ENCODE data around the gene CDC42BPB. TPM values are rescaled to one million over a fixed set of nuclear protein-coding genes. Genes with fewer than 3 reads are reported as not detected.

CDC42BPB gene
- total and polyA plus RNA-seq, 2 of the 4 experiments (the other 2 are of a cell fraction) = 49.1 to 81.4 TPM

- dilution Hi-C loops (cut with HindIII; ENCODE audit: low sequenced_read_pairs, unreplicated experiment) (no loop called here), in situ Hi-C loops (cut with MboI; ENCODE audit: low sequenced_read_pairs) (no loop called here), intact Hi-C loops (cut with micrococcal nuclease) (no loop called here)
- no peak overlapping the region for H3K4me2 ChIP-seq (ENCODE audit: low read depth, low read length)
- no peak overlapping the region for H2BK5ac ChIP-seq (ENCODE audit: low read depth, low read length, poor library complexity, severe bottlenecking)
- H3K9me1 ChIP-seq (ENCODE audit: insufficient read depth, low read length) = no peaks in the 10 kb centered on the region
- H3K4me1 ChIP-seq (ENCODE audit: control insufficient read depth, insufficient read depth, low read length) = peaks cover 12% of the 10 kb centered on the region
- no peaks in the 10 kb centered on the region for H3K79me1 ChIP-seq (ENCODE audit: low read depth in 1 of 2, low read length in 2 of 2)
- H3K4ac ChIP-seq (ENCODE audit: low read depth, low read length) = no peak overlapping the region
- no TSS peak for BruUV-seq (replicated peaks)
- H3K9ac ChIP-seq (ENCODE audit: low read depth, low read length) = no peak overlapping the region
- POLR2A ChIA-PET (ENCODE audit: unreplicated experiment) = no interaction called here
- WGBS, 2 experiments (ENCODE audit: extremely low coverage in 2 of 2, insufficient read length in 1 of 2) = 68% methylated on average over 11 of the region's 13 CpGs; no CpG with 5 or more reads in 1 of the 2 experiments
- H4K91ac ChIP-seq (ENCODE audit: insufficient read depth, low read depth, low read length) = no peak overlapping the region
- H2BK120ac ChIP-seq (ENCODE audit: low read depth, low read length) = no peak overlapping the region
- no peak overlapping the region for H2AFZ ChIP-seq (replicated peaks; ENCODE audit: low read length, poor library complexity)
- H2BK15ac ChIP-seq (ENCODE audit: low read depth, low read length) = no peak overlapping the region
- H3K14ac ChIP-seq (replicated peaks; ENCODE audit: low read depth, low read length) = no peak overlapping the region
- CTCF ChIA-PET = interaction anchor here (0.7 kb wide), 1 partner anchor 102 kb away, joined by 3 read pairs; no protein-coding TSS in a partner anchor
- no peak overlapping the region for H3K18ac ChIP-seq (ENCODE audit: low read depth, low read length)
- H3K27ac ChIP-seq (ENCODE audit: insufficient read depth, low read length) = no peak overlapping the region
- H2AK5ac ChIP-seq (ENCODE audit: low read depth, low read length) = no peak overlapping the region
- H2AK9ac ChIP-seq (replicated peaks; ENCODE audit: low read depth, low read length, poor library complexity) = no peak overlapping the region
- no peak for TF ChIP-seq RCOR1 (IDR thresholded peaks at IDR 0.05; ENCODE audit: insufficient replicate concordance, low read length)
- TF ChIP-seq MAZ (IDR thresholded peaks at IDR 0.05; ENCODE audit: borderline replicate concordance, low read depth, low read length) = no peak
- TF ChIP-seq, protein P1, sequence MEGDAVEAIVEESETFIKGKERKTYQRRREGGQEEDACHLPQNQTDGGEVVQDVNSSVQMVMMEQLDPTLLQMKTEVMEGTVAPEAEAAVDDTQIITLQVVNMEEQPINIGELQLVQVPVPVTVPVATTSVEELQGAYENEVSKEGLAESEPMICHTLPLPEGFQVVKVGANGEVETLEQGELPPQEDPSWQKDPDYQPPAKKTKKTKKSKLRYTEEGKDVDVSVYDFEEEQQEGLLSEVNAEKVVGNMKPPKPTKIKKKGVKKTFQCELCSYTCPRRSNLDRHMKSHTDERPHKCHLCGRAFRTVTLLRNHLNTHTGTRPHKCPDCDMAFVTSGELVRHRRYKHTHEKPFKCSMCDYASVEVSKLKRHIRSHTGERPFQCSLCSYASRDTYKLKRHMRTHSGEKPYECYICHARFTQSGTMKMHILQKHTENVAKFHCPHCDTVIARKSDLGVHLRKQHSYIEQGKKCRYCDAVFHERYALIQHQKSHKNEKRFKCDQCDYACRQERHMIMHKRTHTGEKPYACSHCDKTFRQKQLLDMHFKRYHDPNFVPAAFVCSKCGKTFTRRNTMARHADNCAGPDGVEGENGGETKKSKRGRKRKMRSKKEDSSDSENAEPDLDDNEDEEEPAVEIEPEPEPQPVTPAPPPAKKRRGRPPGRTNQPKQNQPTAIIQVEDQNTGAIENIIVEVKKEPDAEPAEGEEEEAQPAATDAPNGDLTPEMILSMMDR (conservative IDR thresholded peaks at IDR 0.05; ENCODE audit: low read depth, low read length) = no peak
- no peak for ATAC-seq (ENCODE audit: low read depth)
- no peak overlapping the region for H3K56ac ChIP-seq (ENCODE audit: extremely low read depth, insufficient read depth, low read length)
- H3K27me3 ChIP-seq (ENCODE audit: control insufficient read depth, insufficient read depth, low read length) = peaks cover 60% of the 10 kb centered on the region
- H4K20me1 ChIP-seq (ENCODE audit: insufficient read depth, low read length) = no peaks in the 10 kb centered on the region
- DNase-seq = no peak
- H3K23ac ChIP-seq (ENCODE audit: low read depth, low read length) = no peak overlapping the region
- no peak overlapping the region for H2BK20ac ChIP-seq (ENCODE audit: low read depth, low read length)
- H3K36me3 ChIP-seq (ENCODE audit: control insufficient read depth, insufficient read depth, low read length) = no peaks in the 10 kb centered on the region
- H3K9me3 ChIP-seq (ENCODE audit: control insufficient read depth, insufficient read depth, low read length) = no peaks in the 10 kb centered on the region
- no peak overlapping the region for H4K5ac ChIP-seq (ENCODE audit: low read depth, low read length)
- H4K8ac ChIP-seq (ENCODE audit: low read depth in 2 of 2, low read length in 2 of 2) = no peak overlapping the region
- no peak overlapping the region for H3K4me3 ChIP-seq (ENCODE audit: insufficient read depth, low read depth, low read length)
These were observed 30.0 kb upstream of the CDC42BPB start for GRCh38 chr14:103087343-103087835.
